K562 (cell line): Measurements from ENCODE around the gene LGALS3. TPM values are rescaled to one million over a fixed set of nuclear protein-coding genes. Genes with fewer than 3 reads are reported as not detected.

Experiments
- CGGBP1 ChIP-seq: fragments of 250-450 bp; sonication (Bioruptor Pico); IDR thresholded peaks from 2 replicates; pipeline ENCODE4 v1.9.0; 2021; ENCODE audit warnings: mild to moderate bottlenecking
- CTBP1 ChIP-seq: fragments of 450-650 bp; IDR thresholded peaks from 2 replicates; pipeline ENCODE4 v1.6.1; 2016; ENCODE audit warnings: borderline replicate concordance
- ELF2 ChIP-seq: fragments of 250-450 bp; sonication (Bioruptor Pico); IDR thresholded peaks from 2 replicates; pipeline ENCODE4 v1.5.0; 2021; ENCODE audit warnings: mild to moderate bottlenecking
- ETV1 ChIP-seq: fragments of 450-650 bp; conservative IDR thresholded peaks from 2 replicates; pipeline ENCODE4 v1.6.1; 2016; ENCODE audit warnings: missing genetic modification characterization, control low read depth, low read depth, missing compliant biosample characterization
- KAT2B ChIP-seq: IDR thresholded peaks from one replicate; pipeline ENCODE4 v1.6.1; 2012; ENCODE audit warnings: low read depth, mild to moderate bottlenecking, control low read depth, inconsistent platforms, low read length, moderate library complexity
- L3MBTL2 ChIP-seq: fragments of 450-650 bp; IDR thresholded peaks from 2 replicates; pipeline ENCODE4 v1.6.1; 2016; ENCODE audit warnings: mild to moderate bottlenecking, moderate library complexity
- MAX ChIP-seq: sonication (generic); formaldehyde crosslinking; IDR thresholded peaks from 2 replicates; pipeline ENCODE4 v1.9.0; 2022; ENCODE audit warnings: mild to moderate bottlenecking, missing genetic modification reagents
- MNT ChIP-seq, 2 experiments: fragments of 450-650 bp; conservative IDR thresholded peaks; 2 replicates each; pipeline ENCODE4 v1.6.1; 2017; ENCODE audit warnings: mild to moderate bottlenecking in 2 of 2, moderate library complexity in 2 of 2
- NCOA2 ChIP-seq, 2 experiments: fragments of 450-650 bp; IDR thresholded peaks; 2 replicates each; pipeline ENCODE4 v1.6.1; 2018; ENCODE audit warnings: mild to moderate bottlenecking in 2 of 2, moderate library complexity in 1 of 2; ENCODE audit not compliant: partially characterized antibody in 2 of 2
- NCOA6 ChIP-seq: fragments of 450-650 bp; IDR thresholded peaks from 2 replicates; pipeline ENCODE4 v1.6.1; 2017; ENCODE audit warnings: mild to moderate bottlenecking
- NEUROD1 ChIP-seq: fragments of 150-350 bp; IDR thresholded peaks from 2 replicates; pipeline ENCODE4 v1.6.1; 2014; ENCODE audit warnings: borderline replicate concordance, low read length, low read depth; ENCODE audit not compliant: partially characterized antibody
- SMARCE1 ChIP-seq: fragments of 450-650 bp; IDR thresholded peaks from 2 replicates; pipeline ENCODE4 v1.7.1; 2016; ENCODE audit warnings: mild to moderate bottlenecking
- SP1 ChIP-seq: sonication (generic); formaldehyde crosslinking; IDR thresholded peaks from 2 replicates; pipeline ENCODE4 v1.8.1; 2022; ENCODE audit warnings: mild to moderate bottlenecking, missing genetic modification reagents
- TCF3 ChIP-seq: sonication (generic); formaldehyde crosslinking; IDR thresholded peaks from 2 replicates; pipeline ENCODE4 v1.4.0; 2020; ENCODE audit warnings: mild to moderate bottlenecking, missing genetic modification reagents
- TRIM24 ChIP-seq, 2 experiments: fragments of 450-650 bp; IDR thresholded peaks; 2 replicates each; pipeline ENCODE4 v1.6.1; 2016
- ZNF143 ChIP-seq: sonication (generic); formaldehyde crosslinking; IDR thresholded peaks from 2 replicates; pipeline ENCODE4 v1.9.0; 2022; ENCODE audit warnings: mild to moderate bottlenecking, missing genetic modification reagents
- ZNF318 ChIP-seq, 2 experiments: fragments of 450-650 bp; IDR thresholded peaks; 2 replicates each; pipeline ENCODE4 v1.6.1; 2016; ENCODE audit warnings: mild to moderate bottlenecking in 2 of 2, borderline replicate concordance in 1 of 2, low read depth in 1 of 2, moderate library complexity in 1 of 2
- ZNF778 ChIP-seq: fragments of 450-650 bp; formaldehyde crosslinking; IDR thresholded peaks from 2 replicates; pipeline ENCODE4 v1.4.0; 2020; ENCODE audit warnings: mild to moderate bottlenecking, moderate library complexity
- polyA plus RNA-seq, 8 experiments: library from polyadenylated mRNA; depleted of rRNA in 4 of 8; stranded (reverse) in 5 of 8; unstranded in 3 of 8; fragments of >200 nt; fragmentation: Nextera tagmentation in 2 of 8; fragmentation: Illumina TruSeq in 1 of 8; extraction: Ambion mirVana in 2 of 8; extraction: Trizol in 1 of 8; gene quantifications; 2 replicates each; pipeline versions ENCODE4 v1.2.1 to v1.2.3, GENCODE V29; 2011 to 2014; ENCODE audit warnings: inconsistent platforms in 1 of 8, missing spikeins in 1 of 8
- total RNA-seq, 7 experiments: library from RNA; depleted of rRNA in 6 of 7; stranded (reverse); fragments of >200 nt in 6 of 7; fragmentation: Illumina TruSeq in 2 of 7; extraction: Trizol in 2 of 7; gene quantifications; 2 replicates each; pipeline versions ENCODE4 v1.2.1 to v1.2.3, GENCODE V29; 2011 to 2021; ENCODE audit warnings: low replicate concordance in 1 of 7

Gene LGALS3
- total and polyA plus RNA-seq, 9 of the 15 experiments (the other 6 are each of a cell fraction or from before 2014, with no cell fraction given) = 0.04 to 1.9 (median 1.1) TPM

GRCh38 chr14:55107766-55108554 lies 21.1 kb upstream of the LGALS3 start (continued):
- TF ChIP-seq CGGBP1 (CRISPR knock-in tag) (no peak), ZNF778 (no peak), SMARCE1 (peak; percentile 74), L3MBTL2 (peak; percentile 98), TCF3 (no peak), NEUROD1 (no peak), MNT (conservative IDR thresholded peaks at IDR 0.05) (peak; percentile 64 to 66), NCOA6 (0 out of 2 replicates have a peak, but pooled peaks have one; percentile 17), ETV1 (tag) (0 out of 2 replicates have a peak, but pooled peaks have one; percentile 58), ZNF143 (CRISPR knock-in tag) (peak; percentile 40; the same call in 1 of the 2 replicates), ELF2 (CRISPR knock-in tag) (no peak), MAX (CRISPR knock-in tag) (peak; percentile 94), SP1 (CRISPR knock-in tag) (peak; percentile 32; the same call in 1 of the 2 replicates), NCOA2 (IDR thresholded peaks at IDR 0.05; ENCODE audit: partially characterized antibody in 2 of 2) (peak in 1 of 2 experiments; percentile 80), CTBP1 (peak; percentile 27; the same call in 1 of the 2 replicates), KAT2B (no peak), TRIM24 (IDR thresholded peaks at IDR 0.05) (peak; percentile 31 to 40; a peak in 2 of 4 replicates), ZNF318 (IDR thresholded peaks at IDR 0.05; ENCODE audit: borderline replicate concordance in 1 of 2, low read depth in 1 of 2) (0 out of 4 replicates have a peak, but pooled peaks of 1 of the 2 experiments have one; percentile 7)
